ENCODE data around the gene TNRC18.

Gene TNRC18

GRCh38 chr7:5429253-5429856 is 5.7 kb upstream of the TNRC18 start:
- no peak for DNase-seq (ENCODE audit: low read depth in 2 of 2)

DNA sequence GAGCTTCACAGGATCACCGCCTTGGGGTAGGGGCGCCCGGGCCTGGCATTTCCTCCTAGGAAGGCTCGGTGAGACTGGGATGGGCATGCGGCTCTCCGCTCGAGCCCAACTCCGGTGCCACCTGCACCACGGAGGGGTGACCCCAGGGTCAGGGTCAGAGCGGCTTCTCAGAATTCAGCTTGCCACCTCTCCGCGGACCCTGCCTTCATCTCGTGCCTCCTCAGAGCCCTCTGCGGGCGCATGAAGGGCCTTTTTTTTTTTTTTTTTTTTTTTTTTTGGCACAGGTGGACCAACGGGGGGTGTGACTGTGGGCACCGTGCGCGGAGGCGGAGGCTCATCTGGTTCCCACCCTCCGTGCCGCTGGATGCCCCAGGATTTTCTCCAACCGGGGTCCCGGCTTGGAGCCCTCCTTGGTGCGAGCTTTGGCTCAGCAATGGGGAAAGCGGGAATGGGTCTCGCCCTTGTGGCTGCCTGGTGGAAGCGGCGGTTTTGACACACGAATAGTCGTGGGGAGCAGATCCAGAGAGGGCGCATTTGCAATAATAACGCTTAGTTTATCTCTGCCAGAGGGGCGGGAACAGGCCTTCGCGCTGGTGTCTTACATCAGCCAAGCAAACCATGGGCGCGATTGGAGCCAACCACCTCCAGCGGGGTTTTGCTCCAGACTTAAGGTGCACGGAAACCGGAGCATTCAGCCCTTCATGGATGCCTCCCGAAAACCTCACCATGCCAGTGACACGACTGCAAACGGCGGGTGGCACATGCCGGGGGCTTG is 5.0 kb upstream of the TNRC18 start:
- peak; percentile 86 for DNase-seq (ENCODE audit: low read depth in 2 of 2)

DNA sequence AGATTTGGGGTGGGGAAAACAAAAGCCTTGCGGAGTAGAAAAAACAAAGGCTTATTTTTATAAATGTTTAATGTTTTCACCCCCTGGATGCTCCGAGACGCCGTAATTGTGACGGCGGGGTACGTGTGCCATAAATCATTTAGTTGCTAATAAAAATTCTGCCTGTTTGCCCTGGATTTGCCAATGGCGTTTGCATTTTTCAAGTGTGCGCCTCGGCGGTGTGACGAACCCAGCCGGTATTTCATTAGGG is 2.5 kb upstream of the TNRC18 start:
- DNase-seq (ENCODE audit: low read depth in 2 of 2): peak; percentile 75 to 77

- DNase-seq (ENCODE audit: low read depth in 2 of 2): peak; percentile 86 to 87
These were observed 2.0 kb upstream of the TNRC18 start for GRCh38 chr7:5425507-5426225.

- peak in 1 of 2 experiments; percentile 30 for DNase-seq (ENCODE audit: low read depth in 2 of 2)
These were observed 1.3 kb upstream of the TNRC18 start for GRCh38 chr7:5424749-5425506.

DNA sequence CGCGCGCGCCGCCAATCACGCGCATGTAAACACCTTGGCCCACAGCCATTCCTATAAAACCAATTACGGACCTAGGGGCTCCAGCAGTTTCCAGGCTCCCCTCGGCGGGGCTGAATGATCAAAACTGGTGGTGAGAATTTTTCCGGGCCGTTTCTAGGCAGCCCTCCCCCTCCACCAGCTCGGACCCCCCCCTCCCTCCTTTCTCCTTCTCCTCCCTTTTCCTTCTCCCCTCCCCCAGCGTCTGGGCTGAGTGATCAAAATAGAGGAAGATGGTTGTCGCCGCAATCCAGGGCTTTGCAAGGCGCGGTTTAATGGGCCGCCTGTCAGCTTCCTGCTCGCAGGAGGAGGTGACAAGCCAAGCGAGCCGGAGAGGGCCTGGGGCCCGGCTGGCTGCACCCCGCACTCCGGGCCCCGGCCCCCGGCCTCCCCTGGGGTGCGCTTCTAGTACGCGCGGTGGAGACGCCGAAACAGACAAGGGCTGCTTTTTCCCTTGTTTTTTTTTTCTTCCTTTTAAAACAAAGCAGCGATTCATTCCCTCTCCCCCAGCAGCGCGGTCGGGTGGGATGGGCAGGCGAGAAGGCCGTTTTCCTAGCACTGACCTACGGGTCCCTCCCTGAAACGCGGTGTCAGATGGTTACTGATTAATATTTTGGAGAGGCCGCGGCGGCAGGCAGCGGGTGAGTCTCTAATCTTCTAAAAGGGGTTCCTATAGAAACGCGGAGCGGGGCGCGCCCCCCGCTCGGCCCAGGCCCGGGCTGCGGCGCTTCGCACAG is 528 bp upstream of the TNRC18 start:
- peak; percentile 100 for DNase-seq (ENCODE audit: low read depth in 2 of 2)

DNA sequence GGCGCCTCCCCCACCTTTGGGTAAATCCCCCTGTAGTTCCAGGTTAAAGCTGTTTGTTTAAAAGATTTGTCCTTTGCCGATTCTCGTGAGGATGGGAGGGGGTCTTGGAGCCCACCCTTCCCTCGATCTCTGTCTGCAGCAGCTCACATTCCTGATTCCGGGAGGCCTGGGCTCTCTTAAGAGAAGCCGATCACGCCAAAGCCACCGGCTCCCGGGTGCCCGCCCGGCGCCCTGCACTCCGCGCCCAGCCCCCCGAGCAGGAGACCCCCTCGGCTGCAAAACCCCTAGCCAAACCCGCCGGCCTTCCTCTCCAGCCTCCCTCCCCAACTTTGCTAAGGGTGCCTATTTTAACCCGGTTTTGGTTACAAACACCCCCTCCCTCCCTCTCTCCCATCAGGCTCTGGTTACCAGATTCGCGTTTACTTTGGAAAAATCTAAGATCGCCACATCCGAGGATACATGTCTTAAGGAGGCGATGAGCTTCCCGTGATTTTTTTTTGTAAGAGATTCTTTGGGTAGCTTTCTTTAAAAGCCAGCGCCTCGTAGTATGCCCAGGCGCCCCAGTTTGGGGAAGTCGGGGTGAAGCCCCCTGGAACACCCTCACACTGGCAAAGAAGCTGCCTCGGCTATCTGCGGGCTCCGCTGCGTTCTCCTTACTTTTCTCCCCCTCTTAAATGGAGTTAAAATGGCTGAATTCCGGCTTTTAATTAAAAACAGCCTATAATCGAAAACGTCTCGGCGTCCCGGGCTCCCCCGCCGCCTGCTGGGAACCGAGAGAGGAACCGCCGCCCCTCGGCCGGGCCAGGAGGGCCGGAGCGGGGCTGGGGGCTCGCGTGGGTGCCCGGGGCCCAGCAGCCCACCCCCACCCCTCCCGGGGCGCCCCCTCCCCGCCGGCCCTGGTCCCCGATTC is 983 bp downstream of the TNRC18 start:
- DNase-seq (ENCODE audit: low read depth in 2 of 2): peak in 1 of 2 experiments; percentile 25

DNA sequence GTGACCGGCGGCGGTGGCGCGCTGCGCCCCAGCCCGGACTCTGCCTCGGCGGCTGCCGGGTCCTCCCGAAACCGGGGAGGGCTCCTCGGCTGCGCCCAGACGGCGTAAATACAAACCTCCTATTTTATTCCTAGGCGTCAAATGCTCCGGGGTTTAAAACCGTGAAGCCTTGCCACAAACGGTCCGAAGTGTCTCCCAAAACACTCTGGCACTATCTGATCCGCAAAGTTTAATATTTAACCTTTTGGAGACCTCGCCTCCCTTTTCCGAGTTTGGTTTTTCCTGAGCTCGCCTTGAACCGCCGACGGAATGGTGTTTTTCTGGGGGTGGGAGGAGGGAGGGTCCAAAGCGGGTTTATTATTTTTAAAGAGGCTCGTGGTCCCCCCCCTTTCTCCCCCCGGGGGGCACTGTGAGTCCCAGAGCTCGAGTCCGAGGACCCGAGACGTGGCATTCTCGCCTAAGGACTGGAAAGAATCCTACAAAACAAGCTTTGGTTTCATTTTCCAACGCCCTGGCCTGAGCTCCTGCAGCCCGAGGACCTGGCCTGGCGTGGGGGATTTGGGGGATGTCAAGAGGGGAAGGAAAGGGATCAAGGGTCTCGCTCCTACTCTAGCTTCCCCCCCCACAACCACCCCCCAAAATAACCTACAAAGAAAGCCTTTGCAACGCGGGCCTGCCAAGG is 1.8 kb downstream of the TNRC18 start:
- DNase-seq (ENCODE audit: low read depth in 2 of 2): no peak

- DNase-seq (ENCODE audit: low read depth in 2 of 2): no peak
These were observed 2.5 kb downstream of the TNRC18 start for GRCh38 chr7:5420881-5421713.

GRCh38 chr7:5420067-5420880 is 3.4 kb downstream of the TNRC18 start:
- DNase-seq (ENCODE audit: low read depth in 2 of 2): no peak

GRCh38 chr7:5419539-5420066 is 4.0 kb downstream of the TNRC18 start:
- no peak for DNase-seq (ENCODE audit: low read depth in 2 of 2)

- no peak for DNase-seq (ENCODE audit: low read depth in 2 of 2)
These were observed 5.4 kb downstream of the TNRC18 start for GRCh38 chr7:5418285-5418582.

DNA sequence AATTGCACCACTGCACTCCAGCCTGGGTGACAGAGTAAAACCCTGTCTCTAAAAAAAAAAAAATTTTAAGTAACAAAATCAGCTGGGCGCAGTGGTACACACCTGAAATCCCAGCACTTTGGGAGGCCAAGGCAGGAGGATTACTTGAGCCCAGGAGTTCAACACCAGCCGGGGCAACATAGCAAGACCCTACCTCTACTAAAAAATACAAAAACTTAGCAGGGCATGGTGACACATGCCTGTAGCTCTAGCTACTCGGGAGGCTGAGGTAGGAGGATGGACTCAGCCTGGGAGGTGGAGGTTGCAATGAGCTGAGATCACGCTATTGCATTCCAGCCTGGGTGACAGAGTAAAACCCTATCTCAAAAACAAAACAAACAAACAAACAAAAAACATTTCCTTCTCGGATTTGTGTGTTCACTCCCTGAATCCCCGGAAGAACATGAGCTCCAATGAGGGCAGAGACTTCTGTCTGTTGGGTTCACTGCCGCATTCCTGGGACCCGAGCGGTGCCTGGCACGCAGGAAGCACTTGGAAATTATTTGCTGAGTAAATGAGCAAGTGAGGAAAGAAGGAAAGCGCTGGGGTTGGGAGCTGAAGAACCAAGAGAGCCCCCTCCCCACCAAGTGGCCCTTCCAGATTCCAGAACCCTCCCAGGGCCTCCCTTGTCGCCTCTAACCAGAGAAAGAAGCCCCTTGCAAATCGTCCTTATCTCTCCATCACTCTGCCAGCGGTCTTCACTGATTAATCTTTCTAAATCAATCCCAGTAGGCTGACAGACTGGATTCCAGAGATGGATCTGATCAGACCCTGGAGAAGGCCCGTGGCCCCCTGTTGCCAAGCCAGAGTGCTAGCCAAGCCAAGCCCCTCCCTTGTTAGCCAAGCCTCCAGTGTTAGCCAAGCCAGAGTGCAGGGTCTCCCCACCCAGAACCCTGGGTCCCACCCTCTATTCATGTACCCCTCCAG is 6.2 kb downstream of the TNRC18 start:
- DNase-seq (ENCODE audit: low read depth in 2 of 2): no peak

DNA sequence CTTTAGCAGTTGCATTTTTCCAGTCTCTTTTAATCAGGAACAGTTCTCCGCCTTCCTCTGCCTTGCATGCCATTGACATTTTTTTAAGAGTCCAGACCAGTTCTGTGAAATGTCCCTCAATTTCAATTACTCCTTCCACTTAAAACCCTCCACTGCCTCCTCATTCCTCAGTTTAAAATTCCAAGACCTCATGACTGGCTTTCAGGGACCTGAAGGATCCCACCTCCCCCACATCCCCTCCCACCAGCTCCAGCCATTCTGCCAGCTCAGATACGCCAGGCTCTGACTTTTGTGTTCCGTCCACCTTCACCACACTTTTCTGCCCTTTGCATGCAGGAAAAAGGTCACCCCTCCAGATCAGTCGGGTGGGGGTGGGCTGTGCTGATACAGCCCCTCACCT is 8.7 kb downstream of the TNRC18 start:
- DNase-seq (ENCODE audit: low read depth in 2 of 2): no peak

GRCh38 chr7:5413449-5413786 is 10.2 kb downstream of the TNRC18 start:
- no peak for DNase-seq (ENCODE audit: low read depth in 2 of 2)

GRCh38 chr7:5408777-5409176 is 14.9 kb downstream of the TNRC18 start:
- DNase-seq (ENCODE audit: low read depth in 2 of 2): no peak
